K562 (cell line): ENCODE data around the gene TRPM4. TPM values are rescaled to one million over a fixed set of nuclear protein-coding genes. Genes with fewer than 3 reads are reported as not detected.

Experiments used
- ATAC-seq: fragments of 200-7000 bp; cut with Tn5 transposase; 3 replicates; pipeline ENCODE4 v1.9.1; 2020; ENCODE audit warnings: moderate library complexity
- BruUV-seq: library from RNA; stranded (reverse); fragments of 400-500 nt; replicated peaks from 2 replicates; lab custom pipeline; 2021; lab: Mats Ljungman, UMichigan
- CTCF ChIA-PET: fragments of 300-600 bp; formaldehyde crosslinking; extraction: SDS; loops from one replicate; lab custom pipeline; 2021; ENCODE audit warnings: low intra/inter-chr PET ratio; lab: Yijun Ruan, JAX
- POLR2A ChIA-PET: fragments of 300-600, 350-650 bp; sonication (Branson Sonifier 250); formaldehyde crosslinking; extraction: SDS; loops from one replicate; lab custom pipeline; 2021; ENCODE audit warnings: antibody characterized with exemption, inconsistent platforms; lab: Yijun Ruan, JAX
- DNase-seq, 4 experiments: peaks; one replicate each; pipeline versions ENCODE4 v3.0.0 to v3.0.0-alpha.2; 2011 to 2018; ENCODE audit warnings: low spot score in 3 of 4, mixed read lengths in 3 of 4; ENCODE audit errors: extremely low read depth in 1 of 4
- FAIRE-seq: peaks from 2 replicates; lab custom pipeline; 2011; peaks lifted over from hg19 to GRCh38; lab: Jason Lieb, UNC
- H2AFZ ChIP-seq: 2 replicates; pipeline ENCODE4 v1.6.0; 2011; ENCODE audit warnings: low read depth, low read length, control low read depth, inconsistent platforms
- H3K27ac ChIP-seq: fragments of 200-600 bp; 3 replicates; pipeline ENCODE4 v1.8.0; 2011; ENCODE audit warnings: low read depth, mild to moderate bottlenecking, control low read depth, inconsistent platforms, low read length, moderate library complexity, mixed read lengths; ENCODE audit errors: extremely low read depth
- H3K27me3 ChIP-seq, 2 experiments: fragments of 300-600 bp in 1 of 2; 2 replicates in 1 of 2; 3 replicates in 1 of 2; pipeline versions ENCODE4 v1.6.0 to v1.8.0; 2011; ENCODE audit warnings: inconsistent platforms in 2 of 2, low read length in 2 of 2, mild to moderate bottlenecking in 1 of 2, mixed read lengths in 1 of 2, moderate library complexity in 1 of 2; ENCODE audit not compliant: control insufficient read depth in 2 of 2, insufficient read depth in 2 of 2
- H3K36me3 ChIP-seq: fragments of 300-600 bp; 3 replicates; pipeline ENCODE4 v1.8.0; 2011; ENCODE audit warnings: mild to moderate bottlenecking, low read length, inconsistent platforms; ENCODE audit not compliant: control insufficient read depth, insufficient read depth
- H3K4me1 ChIP-seq, 2 experiments: fragments of 200-600 bp in 1 of 2; replicated peaks in 1 of 2; 2 replicates in 1 of 2; 3 replicates in 1 of 2; pipeline versions ENCODE4 v1.5.1 to v1.8.0; 2011; ENCODE audit warnings: inconsistent platforms in 2 of 2, low read length in 2 of 2, mild to moderate bottlenecking in 1 of 2, mixed read lengths in 1 of 2, moderate library complexity in 1 of 2; ENCODE audit not compliant: control insufficient read depth in 2 of 2, insufficient read depth in 2 of 2
- H3K4me2 ChIP-seq: 2 replicates; pipeline ENCODE4 v1.6.1; 2011; ENCODE audit warnings: low read length, control low read depth, inconsistent platforms, mixed read lengths; ENCODE audit not compliant: insufficient read depth
- H3K4me3 ChIP-seq: fragments of 200-600 bp; sonication (generic), shearing (Covaris generic); 2 replicates; pipeline ENCODE4 v1.5.1; 2016; ENCODE audit warnings: control low read depth, inconsistent platforms
- H3K79me2 ChIP-seq: fragments of 200-600 bp; 3 replicates; pipeline ENCODE4 v1.8.0; 2011; ENCODE audit warnings: low read length, inconsistent platforms; ENCODE audit not compliant: control insufficient read depth, insufficient read depth
- H3K9ac ChIP-seq, 2 experiments: 2 replicates each; pipeline versions ENCODE4 v1.6.0 to v1.6.1; 2011; ENCODE audit warnings: low read depth in 2 of 2, low read length in 2 of 2, control low read depth in 1 of 2, inconsistent platforms in 1 of 2, mild to moderate bottlenecking in 1 of 2, mixed read lengths in 1 of 2; ENCODE audit not compliant: insufficient read depth in 1 of 2
- H3K9me1 ChIP-seq: one replicate; pipeline ENCODE4 v1.6.0; 2011; ENCODE audit warnings: inconsistent platforms, mild to moderate bottlenecking, low read length, moderate library complexity; ENCODE audit not compliant: control insufficient read depth, insufficient read depth
- H3K9me3 ChIP-seq: replicated peaks from 2 replicates; pipeline ENCODE4 v1.5.1; 2011; ENCODE audit warnings: low read depth, low read length, inconsistent platforms; ENCODE audit not compliant: control insufficient read depth, insufficient read depth
- H4K20me1 ChIP-seq: replicated peaks from 2 replicates; pipeline ENCODE4 v1.6.1; 2011; ENCODE audit warnings: low read length, inconsistent platforms, mixed read lengths; ENCODE audit not compliant: control insufficient read depth, insufficient read depth
- BRCA1 ChIP-seq, 2 experiments: fragments of 450-650 bp in 1 of 2; sonication (generic) in 1 of 2; formaldehyde crosslinking in 1 of 2; IDR thresholded peaks; 2 replicates each; pipeline versions ENCODE4 v1.5.0 to v1.6.1; 2017 to 2020; ENCODE audit warnings: mild to moderate bottlenecking in 1 of 2, missing genetic modification reagents in 1 of 2
- CBX2 ChIP-seq: fragments of 200-600 bp; sonication (generic); IDR thresholded peaks from one replicate; pipeline ENCODE4 v1.6.1; 2012; ENCODE audit warnings: mild to moderate bottlenecking, low read length, inconsistent platforms; ENCODE audit not compliant: insufficient read depth, poor library complexity, severe bottlenecking
- CBX5 ChIP-seq: IDR thresholded peaks from 2 replicates; pipeline ENCODE4 v1.6.1; 2014; ENCODE audit warnings: low read depth, borderline replicate concordance
- CREB5 ChIP-seq: fragments of 250-450 bp; sonication (Bioruptor Pico); IDR thresholded peaks from 2 replicates; pipeline ENCODE4 v1.5.0; 2020; ENCODE audit warnings: mild to moderate bottlenecking
- FOXA3 ChIP-seq, 2 experiments: fragments of 450-650 bp in 1 of 2; sonication (generic) in 1 of 2; formaldehyde crosslinking; IDR thresholded peaks in 1 of 2; conservative IDR thresholded peaks in 1 of 2; 2 replicates each; pipeline versions ENCODE4 v1.4.0 to v1.8.0; 2020 to 2022; ENCODE audit warnings: mild to moderate bottlenecking in 2 of 2, missing genetic modification reagents in 1 of 2
- HDAC1 ChIP-seq, 2 experiments: fragments of 450-650 bp; IDR thresholded peaks; 2 replicates each; pipeline ENCODE4 v1.6.1; 2016 to 2017; ENCODE audit warnings: inconsistent platforms in 1 of 2, mild to moderate bottlenecking in 1 of 2, moderate library complexity in 1 of 2
- IRF2 ChIP-seq: sonication (generic); formaldehyde crosslinking; IDR thresholded peaks from 2 replicates; pipeline ENCODE4 v1.8.1; 2022; ENCODE audit warnings: mild to moderate bottlenecking, missing genetic modification reagents
- MYBL2 ChIP-seq, 2 experiments: fragments of 450-650 bp in 1 of 2; sonication (generic) in 1 of 2; formaldehyde crosslinking in 1 of 2; IDR thresholded peaks; 2 replicates each; pipeline versions ENCODE4 v1.6.1 to v1.8.1; 2017 to 2022; ENCODE audit warnings: borderline replicate concordance in 1 of 2, inconsistent platforms in 1 of 2, low read depth in 1 of 2, mild to moderate bottlenecking in 1 of 2, missing genetic modification reagents in 1 of 2, moderate library complexity in 1 of 2
- OTX1 ChIP-seq: fragments of 450-650 bp; formaldehyde crosslinking; IDR thresholded peaks from 2 replicates; pipeline ENCODE4 v1.4.0; 2022; ENCODE audit warnings: mild to moderate bottlenecking
- PML ChIP-seq: IDR thresholded peaks from 2 replicates; pipeline ENCODE4 v1.6.1; 2012; ENCODE audit warnings: low read length, inconsistent platforms
- POLR2A ChIP-seq: fragments of 450-650 bp; conservative IDR thresholded peaks from 2 replicates; pipeline ENCODE4 v1.6.1; 2016
- PTRF ChIP-seq: fragments of 450-650 bp; IDR thresholded peaks from 2 replicates; pipeline ENCODE4 v1.6.1; 2016; ENCODE audit warnings: mild to moderate bottlenecking, missing genetic modification characterization, missing compliant biosample characterization
- TGIF2 ChIP-seq: sonication (generic); formaldehyde crosslinking; IDR thresholded peaks from 2 replicates; pipeline ENCODE4 v1.8.1; 2022; ENCODE audit warnings: mild to moderate bottlenecking, missing genetic modification reagents, moderate library complexity
- TRIM24 ChIP-seq, 2 experiments: fragments of 450-650 bp; IDR thresholded peaks; 2 replicates each; pipeline ENCODE4 v1.6.1; 2016
- ZBED1 ChIP-seq: IDR thresholded peaks from 2 replicates; pipeline ENCODE4 v1.6.1; 2014
- ZBTB33 ChIP-seq: sonication (generic); formaldehyde crosslinking; IDR thresholded peaks from 2 replicates; pipeline ENCODE4 v1.8.1; 2023; ENCODE audit warnings: mild to moderate bottlenecking, missing genetic modification reagents
- ZNF740 ChIP-seq, 3 experiments: fragments of 200-800 bp in 1 of 3; sonication (Bioruptor generic) in 1 of 3; sonication (generic) in 1 of 3; formaldehyde crosslinking in 1 of 3; IDR thresholded peaks; 2 replicates each; pipeline versions ENCODE4 v1.6.1 to v1.8.0; 2016 to 2022; ENCODE audit warnings: mild to moderate bottlenecking in 2 of 3, missing compliant biosample characterization in 2 of 3, missing genetic modification characterization in 2 of 3, missing genetic modification reagents in 1 of 3
- WGBS: fragments of 100-300 bp; shearing (Covaris generic); methylation state at CpG from one replicate; pipeline ENCODE4 v1.1.6; 2016; ENCODE audit warnings: low coverage, mixed read lengths; ENCODE audit not compliant: insufficient coverage; ENCODE audit errors: missing lambda C conversion rate; 5-methylcytosine and 5-hydroxymethylcytosine counted together
- in situ Hi-C: fragments of 300-500 bp; cut with MboI; formaldehyde crosslinking; loops from 4 replicates; pipeline ENCODE4 v1.15.0; 2018; ENCODE audit warnings: inconsistent platforms, mixed read lengths
- intact Hi-C: fragments of 100-400 bp; cut with micrococcal nuclease; formaldehyde crosslinking; loops from 2 replicates; pipeline ENCODE4 v1.14.2; 2022
- polyA plus RNA-seq, 8 experiments: library from polyadenylated mRNA; depleted of rRNA in 4 of 8; stranded (reverse) in 5 of 8; unstranded in 3 of 8; fragments of >200 nt; fragmentation: Nextera tagmentation in 2 of 8; fragmentation: Illumina TruSeq in 1 of 8; extraction: Ambion mirVana in 2 of 8; extraction: Trizol in 1 of 8; gene quantifications; 2 replicates each; pipeline versions ENCODE4 v1.2.1 to v1.2.3, GENCODE V29; 2011 to 2014; ENCODE audit warnings: inconsistent platforms in 1 of 8, missing spikeins in 1 of 8
- total RNA-seq, 7 experiments: library from RNA; depleted of rRNA in 6 of 7; stranded (reverse); fragments of >200 nt in 6 of 7; fragmentation: Illumina TruSeq in 2 of 7; extraction: Trizol in 2 of 7; gene quantifications; 2 replicates each; pipeline versions ENCODE4 v1.2.1 to v1.2.3, GENCODE V29; 2011 to 2021; ENCODE audit warnings: low replicate concordance in 1 of 7

The TRPM4 gene
- total and polyA plus RNA-seq, 9 of the 15 experiments (the other 6 are each of a cell fraction or from before 2014, with no cell fraction given): 6.5 to 45.4 (median 15.2) TPM

- DNase-seq (no peak), ATAC-seq (no peak), FAIRE-seq (peak; percentile 61)
- peaks cover 22 to 53% of the 10 kb centered on the region in 2 experiments for H3K4me1 ChIP-seq
- H3K9me3 ChIP-seq: no peaks in the 10 kb centered on the region
- peaks cover 52% of the 10 kb centered on the region for H3K36me3 ChIP-seq
- peaks cover 11% of the 10 kb centered on the region for H3K9me1 ChIP-seq
- no peak overlapping the region for H3K27ac ChIP-seq
- CTCF ChIA-PET: no interaction called here
- H3K27me3 ChIP-seq: no peaks in the 10 kb centered on the region
- BruUV-seq: no TSS peak
- H4K20me1 ChIP-seq: peaks cover 14% of the 10 kb centered on the region
- POLR2A ChIA-PET: interaction anchor here (0.6 to 2.2 kb wide), 4 partner anchors 14 to 229 kb away, joined by 3 to 12 read pairs (median 4); no protein-coding TSS in a partner anchor
- no peak overlapping the region for H2AFZ ChIP-seq
- H3K79me2 ChIP-seq: peaks cover 7% of the 10 kb centered on the region
- WGBS: 78% methylated on average over 5 of the region's 8 CpGs
- in situ Hi-C loops (loop anchor here (10.0 kb wide), 1 partner anchor 1225 kb away; no protein-coding TSS in a partner anchor), intact Hi-C loops (no loop called here)
- no peak overlapping the region for H3K4me2 ChIP-seq
- H3K9ac ChIP-seq: peak overlapping the region in 1 of 2 experiments; percentile 57; a peak in 1 of 4 replicates
- H3K4me3 ChIP-seq: no peak overlapping the region
- TF ChIP-seq BRCA1 (IDR thresholded peaks at IDR 0.05) (no peak), BRCA1 (CRISPR knock-in tag; IDR thresholded peaks at IDR 0.05) (0 out of 2 replicates have a peak, but pooled peaks have one; percentile 26), PML (0 out of 2 replicates have a peak, but pooled peaks have one; percentile 11), PTRF (tag) (no peak), ZBTB33 (CRISPR knock-in tag) (0 out of 2 replicates have a peak, but pooled peaks have one; percentile 18), TGIF2 (CRISPR knock-in tag) (no peak), ZBED1 (no peak), IRF2 (CRISPR knock-in tag) (no peak), CBX5 (no peak), CBX2 (no peak), POLR2A (peak; percentile 46; the same call in 1 of the 2 replicates), MYBL2 (IDR thresholded peaks at IDR 0.05; ENCODE audit: low read depth) (no peak), MYBL2 (CRISPR knock-in tag; IDR thresholded peaks at IDR 0.05; ENCODE audit: borderline replicate concordance) (no peak), CREB5 (CRISPR knock-in tag) (no peak), OTX1 (CRISPR knock-in tag) (no peak), ZNF740 (CRISPR knock-in tag; IDR thresholded peaks at IDR 0.05) (no peak), ZNF740 (tag; IDR thresholded peaks at IDR 0.05) (0 out of 4 replicates have a peak, but pooled peaks of 1 of the 2 experiments have one; percentile 26), FOXA3 (CRISPR knock-in tag; conservative IDR thresholded peaks at IDR 0.05 in 1 of 2, IDR thresholded peaks at IDR 0.05 in 1 of 2) (no peak), TRIM24 (IDR thresholded peaks at IDR 0.05) (no peak), HDAC1 (IDR thresholded peaks at IDR 0.05) (no peak)
Observed at GRCh38 chr19:49109569-49110233, 47.9 kb upstream of the TRPM4 start.
